Limb (tissue), 2 donors: ENCODE results near the gene ADRB1.
A peak's percentile ranks its signal among the peaks of the same experiment; 100 is the strongest.

Source experiments
- DNase-seq, 2 donors: peaks; one replicate each; pipeline ENCODE4 v3.0.0-alpha.2; 2016; ENCODE audit errors: extremely low spot score in 2 of 2

Gene ADRB1

GRCh38 chr10:114026189-114027040 lies 17.3 kb upstream of the ADRB1 start:
- no peak for DNase-seq

GRCh38 chr10:114027041-114027394 lies 16.6 kb upstream of the ADRB1 start:
- no peak for DNase-seq

- no peak for DNase-seq
These were observed 15.7 kb upstream of the ADRB1 start for GRCh38 chr10:114027951-114028350.

- no peak for DNase-seq
These were observed 15.2 kb upstream of the ADRB1 start for GRCh38 chr10:114028425-114028824.

GRCh38 chr10:114029655-114030054 lies 14.0 kb upstream of the ADRB1 start:
- no peak for DNase-seq

- no peak for DNase-seq
These were observed 13.5 kb upstream of the ADRB1 start for GRCh38 chr10:114030140-114030539.

- no peak for DNase-seq
These were observed 12.3 kb upstream of the ADRB1 start for GRCh38 chr10:114031073-114031972.

GRCh38 chr10:114033566-114033965 lies 10.1 kb upstream of the ADRB1 start:
- DNase-seq = no peak

- no peak for DNase-seq
These were observed 8.6 kb upstream of the ADRB1 start for GRCh38 chr10:114034923-114035645.

GRCh38 chr10:114035791-114036190 lies 7.9 kb upstream of the ADRB1 start:
- DNase-seq = no peak

GRCh38 chr10:114038819-114039218 lies 4.8 kb upstream of the ADRB1 start:
- DNase-seq = no peak

- no peak for DNase-seq
These were observed 2.5 kb upstream of the ADRB1 start for GRCh38 chr10:114041166-114041565.

- DNase-seq = peak in 1 of 2 donors; percentile 53
These were observed 653 bp upstream of the ADRB1 start for GRCh38 chr10:114042895-114043531.

GRCh38 chr10:114044247-114045135 lies 825 bp downstream of the ADRB1 start:
- DNase-seq = peak in 1 of 2 donors; percentile 42

GRCh38 chr10:114045136-114046086 lies 1.7 kb downstream of the ADRB1 start:
- DNase-seq = peak in 1 of 2 donors; percentile 56

GRCh38 chr10:114046087-114046458 lies 2.4 kb downstream of the ADRB1 start:
- no peak for DNase-seq

GRCh38 chr10:114048472-114048871 lies 4.8 kb downstream of the ADRB1 start:
- DNase-seq = no peak

GRCh38 chr10:114051714-114052113 lies 8.0 kb downstream of the ADRB1 start:
- no peak for DNase-seq

GRCh38 chr10:114052255-114052654 lies 8.6 kb downstream of the ADRB1 start:
- no peak for DNase-seq
